Spleen (tissue), 11 donors: ENCODE measurements around the gene DRG1. TPM values are rescaled to one million over a fixed set of nuclear protein-coding genes. Genes with fewer than 3 reads are reported as not detected.

Experiments used
- DNase-seq: peaks from one replicate; pipeline ENCODE4 v3.0.0-alpha.2; 2020
- H3K27ac ChIP-seq, 8 donors: fragments of 200-600 bp; sonication (generic) in 7 of 8; 1 replicate in 4 of 8; 2 replicates in 4 of 8; pipeline versions ENCODE4 v1.5.0 to v1.8.0; 2016 to 2021; ENCODE audit warnings: inconsistent platforms in 4 of 8, mild to moderate bottlenecking in 4 of 8, moderate library complexity in 1 of 8
- H3K27me3 ChIP-seq, 7 donors: fragments of 200-600 bp; sonication (generic) in 6 of 7; replicated peaks in 1 of 7; 1 replicate in 4 of 7; 2 replicates in 3 of 7; pipeline versions ENCODE4 v1.5.0 to v1.8.0; 2016 to 2021; ENCODE audit warnings: inconsistent platforms in 3 of 7, mild to moderate bottlenecking in 1 of 7
- H3K36me3 ChIP-seq, 6 donors: fragments of 200-600 bp; sonication (generic) in 5 of 6; 1 replicate in 4 of 6; 2 replicates in 2 of 6; pipeline versions ENCODE4 v1.5.0 to v1.8.0; 2016 to 2021; ENCODE audit warnings: inconsistent platforms in 2 of 6
- H3K4me1 ChIP-seq, 6 donors: fragments of 200-600 bp; sonication (generic) in 5 of 6; 1 replicate in 3 of 6; 2 replicates in 3 of 6; pipeline versions ENCODE4 v1.5.0 to v1.8.0; 2016 to 2021; ENCODE audit warnings: inconsistent platforms in 3 of 6
- H3K4me3 ChIP-seq, 8 donors: fragments of 200-600 bp; sonication (generic) in 7 of 8; 1 replicate in 4 of 8; 2 replicates in 4 of 8; pipeline versions ENCODE4 v1.5.0 to v1.8.0; 2016 to 2021; ENCODE audit warnings: inconsistent platforms in 4 of 8, mild to moderate bottlenecking in 4 of 8, moderate library complexity in 2 of 8
- H3K9me3 ChIP-seq, 8 donors: fragments of 200-600 bp; sonication (generic) in 7 of 8; 1 replicate in 4 of 8; 2 replicates in 4 of 8; pipeline versions ENCODE4 v1.5.0 to v1.8.0; 2016 to 2021; ENCODE audit warnings: inconsistent platforms in 4 of 8
- CTCF ChIP-seq, 11 experiments: fragments of 200-600 bp in 7 of 11; fragments of 450-650 bp in 4 of 11; sonication (generic) in 4 of 11; IDR thresholded peaks in 8 of 11; conservative IDR thresholded peaks in 3 of 11; 1 replicate in 7 of 11; 2 replicates in 4 of 11; pipeline versions ENCODE4 v1.4.0 to v1.8.0; 2016 to 2021; ENCODE audit warnings: antibody characterized with exemption in 11 of 11, inconsistent platforms in 4 of 11, mild to moderate bottlenecking in 1 of 11
- POLR2A ChIP-seq, 3 donors: fragments of 450-650 bp; IDR thresholded peaks; one replicate each; pipeline ENCODE4 v1.5.1; 2017; ENCODE audit warnings: antibody characterized with exemption in 3 of 3, mild to moderate bottlenecking in 1 of 3
- POLR2AphosphoS5 ChIP-seq, 3 donors: sonication (generic); formaldehyde crosslinking; IDR thresholded peaks; one replicate each; pipeline ENCODE4 v1.5.1; 2017; ENCODE audit warnings: antibody characterized with exemption in 3 of 3
- WGBS, 5 donors: extraction: QIAGEN DNeasy Blood & Tissue Kit in 3 of 5; methylation state at CpG; one replicate each; pipeline versions ENCODE4 v1.1.5 to v1.1.7; 2013 to 2018; 5-methylcytosine and 5-hydroxymethylcytosine counted together
- intact Hi-C: fragments of 100-400 bp; cut with DNase I; formaldehyde crosslinking; loops from one replicate; pipeline ENCODE4 v1.15.0; 2023; ENCODE audit warnings: low total_unique reads
- polyA plus RNA-seq, 3 donors: library from polyadenylated mRNA; stranded (reverse); fragments of 200-250 nt; gene quantifications; one replicate each; pipeline ENCODE4 v1.2.1, GENCODE V29; 2013
- total RNA-seq, 7 donors: library from RNA; depleted of rRNA in 3 of 7; stranded (reverse); fragments of >200 nt in 3 of 7; fragmentation: NEBNext Ultra II Directional in 4 of 7; extraction: Animal tissue kit (Norgen Biotek cat#: 25700) in 4 of 7; gene quantifications; one replicate each; pipeline versions ENCODE4 v1.1.0 to v1.2.1, GENCODE V29; 2016 to 2021
- donor health status: healthy with polysubstance abuse.
- donor health status: DM: no; HTN: no; CAD: no; lungs with moderate emphysema.
- donor health status: DM: no; HTN: no; CAD: no.
- donor health status: Bipolar disorder and iron deficiency.
- donor health status: healthy.
- donor health status: DM: no; HTN: no; CAD: no.
- donor health status: DM: yes; HTN: yes; CAD: no.

DRG1 gene
- total and polyA plus RNA-seq, 10 donors, result 33.4 to 48.6 (median 39.2) TPM

- no peak overlapping the region for H3K27ac ChIP-seq
- no peak for TF ChIP-seq CTCF (IDR thresholded peaks at IDR 0.05 in 8 of 11, conservative IDR thresholded peaks at IDR 0.05 in 3 of 11)
- TF ChIP-seq POLR2A (IDR thresholded peaks at IDR 0.05), result no peak
- TF ChIP-seq POLR2AphosphoS5 (IDR thresholded peaks at IDR 0.05), result no peak
- peaks cover 0 to 6% (median 0%) of the 10 kb centered on the region in 6 donors for H3K4me1 ChIP-seq
- H3K4me3 ChIP-seq, result no peak overlapping the region
- H3K27me3 ChIP-seq, result no peaks in the 10 kb centered on the region
- no peaks in the 10 kb centered on the region for H3K9me3 ChIP-seq
- intact Hi-C loops, result no loop called here
- WGBS, 5 donors, result 90 to 100% (median 96%) methylated on average over 3 of the region's 3 CpGs
- peaks cover 2 to 98% (median 66%) of the 10 kb centered on the region in 6 donors for H3K36me3 ChIP-seq
- no peak for DNase-seq
These were observed 46.2 kb downstream of the DRG1 start for GRCh38 chr22:31445642-31446041.

GRCh38 chr22:31446208-31446607 is 46.8 kb downstream of the DRG1 start:
- H3K4me3 ChIP-seq, result no peak overlapping the region
- no peaks in the 10 kb centered on the region for H3K27me3 ChIP-seq
- H3K4me1 ChIP-seq, result peaks cover 0 to 6% (median 0%) of the 10 kb centered on the region in 6 donors
- peaks cover 2 to 92% (median 61%) of the 10 kb centered on the region in 6 donors for H3K36me3 ChIP-seq
- no peak for TF ChIP-seq POLR2AphosphoS5 (IDR thresholded peaks at IDR 0.05)
- no peak for TF ChIP-seq CTCF (IDR thresholded peaks at IDR 0.05 in 8 of 11, conservative IDR thresholded peaks at IDR 0.05 in 3 of 11)
- TF ChIP-seq POLR2A (IDR thresholded peaks at IDR 0.05), result no peak
- 64 to 100% (median 91%) methylated on average over 3 of the region's 3 CpGs for whole genome bisulfite sequencing, 5 donors
- intact Hi-C loops, result no loop called here
- DNase-seq, result no peak
- H3K9me3 ChIP-seq, result no peaks in the 10 kb centered on the region
- no peak overlapping the region for H3K27ac ChIP-seq

GRCh38 chr22:31446767-31447166 is 47.4 kb downstream of the DRG1 start:
- Histone ChIP-seq H3K27me3 (no peaks in the 10 kb centered on the region), H3K4me1 (peaks cover 0 to 6% (median 0%) of the 10 kb centered on the region in 6 donors), H3K36me3 (peaks cover 2 to 90% (median 56%) of the 10 kb centered on the region in 6 donors), H3K9me3 (no peaks in the 10 kb centered on the region), H3K27ac (no peak overlapping the region), H3K4me3 (no peak overlapping the region)
- 90 to 98% (median 92%) methylated on average over 2 of the region's 2 CpGs for WGBS, 5 donors
- TF ChIP-seq POLR2A (IDR thresholded peaks at IDR 0.05), result no peak
- TF ChIP-seq POLR2AphosphoS5 (IDR thresholded peaks at IDR 0.05), result no peak
- TF ChIP-seq CTCF (IDR thresholded peaks at IDR 0.05 in 8 of 11, conservative IDR thresholded peaks at IDR 0.05 in 3 of 11), result no peak
- intact Hi-C loops, result no loop called here
- DNase-seq, result no peak

- no peak for TF ChIP-seq POLR2AphosphoS5 (IDR thresholded peaks at IDR 0.05)
- no peak for TF ChIP-seq POLR2A (IDR thresholded peaks at IDR 0.05)
- TF ChIP-seq CTCF (IDR thresholded peaks at IDR 0.05 in 8 of 11, conservative IDR thresholded peaks at IDR 0.05 in 3 of 11), result no peak
- intact Hi-C loops, result no loop called here
- Histone ChIP-seq H3K27me3 (no peaks in the 10 kb centered on the region), H3K27ac (no peak overlapping the region), H3K9me3 (no peaks in the 10 kb centered on the region), H3K4me3 (no peak overlapping the region), H3K4me1 (peaks cover 0 to 6% (median 0%) of the 10 kb centered on the region in 6 donors), H3K36me3 (peaks cover 2 to 90% (median 54%) of the 10 kb centered on the region in 6 donors)
- no peak for DNase-seq
- WGBS, 5 donors, result 95 to 99% (median 98%) methylated on average over 3 of the region's 3 CpGs
These were observed 47.9 kb downstream of the DRG1 start for GRCh38 chr22:31447337-31447736.
